ENCODE measurements around the gene UAP1L1. TPM values are rescaled to one million over a fixed set of nuclear protein-coding genes. Genes with fewer than 3 reads are reported as not detected.

The UAP1L1 gene
- total and polyA plus RNA-seq, 2 experiments from 2014 or later, result 2.5 to 8.1 TPM

- peaks cover 56% of the 10 kb centered on the region for H3K27me3 ChIP-seq (ENCODE audit: insufficient read depth)
- no peaks in the 10 kb centered on the region for H3K9me2 ChIP-seq (ENCODE audit: insufficient read depth)
- H2AFZ ChIP-seq, result no peak overlapping the region
- H3K4me3 ChIP-seq, result peak overlapping the region; percentile 26; the same call in 1 of the 2 replicates
- peaks cover 56% of the 10 kb centered on the region for H3K27me3 Mint-ChIP-seq (ENCODE audit: insufficient read depth, low read depth, poor library complexity)
- TF ChIP-seq CTCF (conservative IDR thresholded peaks at IDR 0.05; ENCODE audit: low read depth in 2 of 2), result 0 out of 4 replicates have a peak, but pooled peaks of 1 of the 2 experiments have one; percentile 1
- TF ChIP-seq ETS1 (IDR thresholded peaks at IDR 0.05), result no peak
- DNase-seq (ENCODE audit: low spot score) (peak; percentile 74), ATAC-seq (peak; percentile 9)
- H3K36me3 Mint-ChIP-seq (ENCODE audit: low read depth), result no peaks in the 10 kb centered on the region
- H3K27ac Mint-ChIP-seq, result no peak overlapping the region
- H4K20me1 ChIP-seq (replicated peaks; ENCODE audit: insufficient read depth), result no peaks in the 10 kb centered on the region; the same call in 1 of the 2 replicates
- H3F3A ChIP-seq (replicated peaks; ENCODE audit: low read depth), result 0 out of 2 replicates have a peak, but pooled peaks cover 2% of the 10 kb centered on the region
- H3K9me3 Mint-ChIP-seq, result no peaks in the 10 kb centered on the region
- peaks cover 6% of the 10 kb centered on the region; the same call in 1 of the 3 replicates for H3K4me1 Mint-ChIP-seq
- peak overlapping the region; percentile 38; the same call in 1 of the 2 replicates for H3K4me2 ChIP-seq
- H3K36me3 ChIP-seq (ENCODE audit: insufficient read depth), result no peaks in the 10 kb centered on the region
- H3K4me3 Mint-ChIP-seq, result peak overlapping the region; percentile 16; the same call in 1 of the 3 replicates
- H3K27ac ChIP-seq (ENCODE audit: low read depth), result no peak overlapping the region
- H3K4me1 ChIP-seq (ENCODE audit: insufficient read depth), result peaks cover 7% of the 10 kb centered on the region; the same call in 1 of the 2 replicates
- peaks cover 7% of the 10 kb centered on the region; the same call in 1 of the 2 replicates for H3K79me2 ChIP-seq (replicated peaks; ENCODE audit: insufficient read depth)
These were observed 28.4 kb upstream of the UAP1L1 start for GRCh38 chr9:137048655-137049543.

GRCh38 chr9:137049544-137050449, 27.5 kb upstream of the UAP1L1 start:
- H3K9me3 Mint-ChIP-seq, result no peaks in the 10 kb centered on the region
- peak; percentile 90 for DNase-seq (ENCODE audit: low spot score)
- Histone ChIP-seq H3K27me3 (ENCODE audit: insufficient read depth) (peaks cover 58% of the 10 kb centered on the region), H3F3A (replicated peaks; ENCODE audit: low read depth) (0 out of 2 replicates have a peak, but pooled peaks cover 2% of the 10 kb centered on the region), H3K4me3 (no peak overlapping the region), H3K79me2 (replicated peaks; ENCODE audit: insufficient read depth) (0 out of 2 replicates have a peak, but pooled peaks cover 3% of the 10 kb centered on the region), H2AFZ (no peak overlapping the region), H3K27ac (ENCODE audit: low read depth) (no peak overlapping the region), H3K4me1 (ENCODE audit: insufficient read depth) (peaks cover 5% of the 10 kb centered on the region; the same call in 1 of the 2 replicates), H3K4me2 (no peak overlapping the region), H4K20me1 (replicated peaks; ENCODE audit: insufficient read depth) (no peaks in the 10 kb centered on the region; the same call in 1 of the 2 replicates), H3K36me3 (ENCODE audit: insufficient read depth) (no peaks in the 10 kb centered on the region), H3K9me2 (ENCODE audit: insufficient read depth) (no peaks in the 10 kb centered on the region)
- H3K27ac Mint-ChIP-seq, result no peak overlapping the region
- peaks cover 56% of the 10 kb centered on the region for H3K27me3 Mint-ChIP-seq (ENCODE audit: insufficient read depth, low read depth, poor library complexity)
- H3K4me3 Mint-ChIP-seq, result peak overlapping the region; percentile 16; the same call in 1 of the 3 replicates
- H3K36me3 Mint-ChIP-seq (ENCODE audit: low read depth), result no peaks in the 10 kb centered on the region
- peaks cover 6% of the 10 kb centered on the region; the same call in 1 of the 3 replicates for H3K4me1 Mint-ChIP-seq
- peak; percentile 48 to 78 for TF ChIP-seq CTCF (conservative IDR thresholded peaks at IDR 0.05; ENCODE audit: low read depth in 2 of 2)
- no peak for TF ChIP-seq REST (IDR thresholded peaks at IDR 0.05; ENCODE audit: unreplicated experiment)
- ATAC-seq, result peak; percentile 25

All from GM23338 (cell line).